CD8-positive, alpha-beta memory T cell (primary cell): ENCODE data around the gene GABBR2. TPM values are rescaled to one million over a fixed set of nuclear protein-coding genes. Genes with fewer than 3 reads are reported as not detected.
A peak's percentile ranks its signal among the peaks of the same experiment; 100 is the strongest.
"Not testable (repeated sequence)": the region's sequence is repeated elsewhere in the genome, so short reads cannot be mapped to it uniquely, and the experiment has no call there.

Experiments
- CTCF ChIA-PET: fragments of 350-600 bp; sonication (Branson Sonifier 250); formaldehyde crosslinking; loops from one replicate; lab custom pipeline; 2021; ENCODE audit warnings: antibody characterized with exemption; lab: Charles Lee
- POLR2A ChIA-PET: fragments of 350-600 bp; sonication (Branson Sonifier 250); formaldehyde crosslinking; loops from one replicate; lab custom pipeline; 2021; ENCODE audit warnings: antibody characterized with exemption; lab: Charles Lee
- DNase-seq, 5 donors: peaks; one replicate each; pipeline versions ENCODE4 v3.0.0 to v3.0.0-alpha.2; 2020 to 2022; ENCODE audit warnings: mixed read lengths in 1 of 5
- H3K27ac ChIP-seq: one replicate; pipeline ENCODE4 v1.7.0; 2013; ENCODE audit warnings: low read depth, mild to moderate bottlenecking, low read length, moderate library complexity
- H3K27me3 ChIP-seq: 2 replicates; pipeline ENCODE4 v1.7.0; 2013; ENCODE audit warnings: low read length, mild to moderate bottlenecking; ENCODE audit not compliant: insufficient read depth, poor library complexity, severe bottlenecking
- H3K36me3 ChIP-seq: 2 replicates; pipeline ENCODE4 v1.7.0; 2013; ENCODE audit warnings: mild to moderate bottlenecking, low read length, moderate library complexity; ENCODE audit not compliant: insufficient read depth
- H3K4me1 ChIP-seq: 2 replicates; pipeline ENCODE4 v1.7.0; 2013; ENCODE audit warnings: mild to moderate bottlenecking, low read length, moderate library complexity; ENCODE audit not compliant: insufficient read depth
- H3K4me3 ChIP-seq: 2 replicates; pipeline ENCODE4 v1.7.0; 2013; ENCODE audit warnings: mild to moderate bottlenecking, low read length
- H3K9me3 ChIP-seq: 2 replicates; pipeline ENCODE4 v1.7.0; 2013; ENCODE audit warnings: mild to moderate bottlenecking, low read length
- H3K27ac Mint-ChIP-seq, 8 donors: one replicate each; pipeline ENCODE4 v1.8.0; 2020 to 2021; ENCODE audit warnings: mixed read lengths in 8 of 8, mild to moderate bottlenecking in 6 of 8, inconsistent platforms in 3 of 8, moderate library complexity in 3 of 8
- H3K27me3 Mint-ChIP-seq, 2 donors: one replicate each; pipeline ENCODE4 v1.8.0; 2020 to 2021; ENCODE audit warnings: mixed read lengths in 2 of 2, mild to moderate bottlenecking in 1 of 2, moderate library complexity in 1 of 2
- H3K36me3 Mint-ChIP-seq, 3 donors: one replicate each; pipeline ENCODE4 v1.8.0; 2020 to 2021; ENCODE audit warnings: mixed read lengths in 3 of 3, inconsistent platforms in 1 of 3, mild to moderate bottlenecking in 1 of 3
- H3K4me1 Mint-ChIP-seq, 3 donors: one replicate each; pipeline ENCODE4 v1.8.0; 2020 to 2021; ENCODE audit warnings: mixed read lengths in 3 of 3, inconsistent platforms in 1 of 3, mild to moderate bottlenecking in 1 of 3
- H3K4me3 Mint-ChIP-seq, 7 donors: one replicate each; pipeline ENCODE4 v1.8.0; 2020 to 2021; ENCODE audit warnings: mixed read lengths in 7 of 7, mild to moderate bottlenecking in 6 of 7, moderate library complexity in 4 of 7, inconsistent platforms in 2 of 7
- H3K9me3 Mint-ChIP-seq, 5 donors: one replicate each; pipeline ENCODE4 v1.8.0; 2020 to 2022; ENCODE audit warnings: mixed read lengths in 5 of 5, mild to moderate bottlenecking in 3 of 5, moderate library complexity in 2 of 5, inconsistent platforms in 1 of 5
- polyA plus RNA-seq: library from polyadenylated mRNA; unstranded; fragments of 300-500 nt; fragmentation: Illumina TruSeq; gene quantifications from one replicate; pipeline ENCODE4 v1.2.3, GENCODE V29; 2021
- total RNA-seq, 2 experiments: library from RNA; stranded (reverse); gene quantifications; one replicate each; pipeline ENCODE4 v1.2.3, GENCODE V29; 2021

GABBR2 gene
- total and polyA plus RNA-seq, 3 experiments from 2014 or later = not detected

- no peaks in the 10 kb centered on the region for H3K9me3 ChIP-seq
- Mint-ChIP-seq H3K27me3 (peaks cover 8 to 42% of the 10 kb centered on the region in 2 donors), H3K9me3 (no peaks in the 10 kb centered on the region), H3K27ac (no peak overlapping the region), H3K36me3 (no peaks in the 10 kb centered on the region), H3K4me1 (no peaks in the 10 kb centered on the region), H3K4me3 (no peak overlapping the region)
- no peaks in the 10 kb centered on the region for H3K4me1 ChIP-seq
- no peak for DNase-seq
- no peaks in the 10 kb centered on the region for H3K36me3 ChIP-seq
- CTCF ChIA-PET = no interaction called here
- no peak overlapping the region for H3K4me3 ChIP-seq
- POLR2A ChIA-PET = no interaction called here
- H3K27me3 ChIP-seq = no peaks in the 10 kb centered on the region
- no peak overlapping the region for H3K27ac ChIP-seq
Measured at GRCh38 chr9:98280574-98280973, 428.2 kb downstream of the GABBR2 start.

GRCh38 chr9:98280162-98280561 is 428.6 kb downstream of the GABBR2 start:
- H3K36me3 Mint-ChIP-seq = no peaks in the 10 kb centered on the region
- Histone ChIP-seq H3K27me3 (no peaks in the 10 kb centered on the region), H3K36me3 (no peaks in the 10 kb centered on the region), H3K9me3 (no peaks in the 10 kb centered on the region), H3K4me1 (no peaks in the 10 kb centered on the region), H3K27ac (no peak overlapping the region), H3K4me3 (no peak overlapping the region)
- peaks cover 8 to 43% of the 10 kb centered on the region in 2 donors for H3K27me3 Mint-ChIP-seq
- ChIA-PET CTCF (no interaction called here), POLR2A (no interaction called here)
- no peak overlapping the region for H3K4me3 Mint-ChIP-seq
- H3K27ac Mint-ChIP-seq = no peak overlapping the region
- no peak for DNase-seq
- H3K9me3 Mint-ChIP-seq = no peaks in the 10 kb centered on the region
- H3K4me1 Mint-ChIP-seq = no peaks in the 10 kb centered on the region

GRCh38 chr9:98276907-98277469 is 431.7 kb downstream of the GABBR2 start:
- POLR2A ChIA-PET = no interaction called here
- no peak for DNase-seq
- Mint-ChIP-seq H3K27me3 (peaks cover 10 to 38% of the 10 kb centered on the region in 2 donors), H3K9me3 (no peaks in the 10 kb centered on the region), H3K27ac (no peak overlapping the region), H3K36me3 (no peaks in the 10 kb centered on the region), H3K4me3 (no peak overlapping the region), H3K4me1 (no peaks in the 10 kb centered on the region)
- no peak overlapping the region for H3K27ac ChIP-seq
- H3K4me3 ChIP-seq = no peak overlapping the region
- H3K36me3 ChIP-seq = no peaks in the 10 kb centered on the region
- no peaks in the 10 kb centered on the region for H3K27me3 ChIP-seq
- no peaks in the 10 kb centered on the region for H3K4me1 ChIP-seq
- CTCF ChIA-PET = no interaction called here
- no peaks in the 10 kb centered on the region for H3K9me3 ChIP-seq

GRCh38 chr9:98275159-98275558 is 433.6 kb downstream of the GABBR2 start:
- Mint-ChIP-seq H3K27ac (no peak overlapping the region), H3K9me3 (no peaks in the 10 kb centered on the region), H3K4me3 (no peak overlapping the region), H3K4me1 (no peaks in the 10 kb centered on the region), H3K27me3 (peaks cover 11 to 31% of the 10 kb centered on the region in 2 donors), H3K36me3 (no peaks in the 10 kb centered on the region)
- Histone ChIP-seq H3K27ac (no peak overlapping the region), H3K9me3 (no peaks in the 10 kb centered on the region), H3K36me3 (no peaks in the 10 kb centered on the region), H3K27me3 (no peaks in the 10 kb centered on the region), H3K4me3 (no peak overlapping the region), H3K4me1 (no peaks in the 10 kb centered on the region)
- POLR2A ChIA-PET = no interaction called here
- CTCF ChIA-PET = no interaction called here
- no peak for DNase-seq

- Mint-ChIP-seq H3K4me1 (no peaks in the 10 kb centered on the region), H3K9me3 (no peaks in the 10 kb centered on the region), H3K36me3 (peaks cover 0 to 3% (median 0%) of the 10 kb centered on the region in 3 donors), H3K27ac (peak overlapping the region in 1 of 8 donors; percentile 3), H3K4me3 (no peak overlapping the region), H3K27me3 (peaks cover 12 to 52% of the 10 kb centered on the region in 2 donors)
- no peaks in the 10 kb centered on the region for H3K4me1 ChIP-seq
- no peak for DNase-seq
- POLR2A ChIA-PET = no interaction called here
- CTCF ChIA-PET = no interaction called here
- H3K27ac ChIP-seq = no peak overlapping the region
- H3K4me3 ChIP-seq = no peak overlapping the region
- no peaks in the 10 kb centered on the region for H3K27me3 ChIP-seq
- H3K9me3 ChIP-seq = no peaks in the 10 kb centered on the region
- H3K36me3 ChIP-seq = no peaks in the 10 kb centered on the region
Measured at GRCh38 chr9:98272083-98272482, 436.7 kb downstream of the GABBR2 start.

- H3K4me3 ChIP-seq = no peak overlapping the region
- H3K27me3 Mint-ChIP-seq = peaks cover 7 to 52% of the 10 kb centered on the region in 2 donors
- H3K4me1 ChIP-seq = no peaks in the 10 kb centered on the region
- H3K36me3 Mint-ChIP-seq = peaks cover 0 to 3% (median 0%) of the 10 kb centered on the region in 3 donors
- no peaks in the 10 kb centered on the region for H3K27me3 ChIP-seq
- H3K36me3 ChIP-seq = no peaks in the 10 kb centered on the region
- no peaks in the 10 kb centered on the region for H3K4me1 Mint-ChIP-seq
- H3K4me3 Mint-ChIP-seq = no peak overlapping the region
- no peak for DNase-seq
- H3K27ac ChIP-seq = no peak overlapping the region
- no peaks in the 10 kb centered on the region for H3K9me3 ChIP-seq
- H3K27ac Mint-ChIP-seq = no peak overlapping the region
- ChIA-PET CTCF (no interaction called here), POLR2A (no interaction called here)
- no peaks in the 10 kb centered on the region for H3K9me3 Mint-ChIP-seq
Measured at GRCh38 chr9:98271479-98271878, 437.3 kb downstream of the GABBR2 start.

- H3K36me3 Mint-ChIP-seq, H3K4me1 Mint-ChIP-seq, H3K4me1 ChIP-seq, H3K27ac ChIP-seq, H3K36me3 ChIP-seq, H3K4me3 Mint-ChIP-seq, H3K27me3 ChIP-seq, H3K9me3 Mint-ChIP-seq, DNase-seq, H3K9me3 ChIP-seq, CTCF ChIA-PET, H3K4me3 ChIP-seq, POLR2A ChIA-PET: not testable (repeated sequence)
- H3K27me3 Mint-ChIP-seq = peaks cover 5 to 51% of the 10 kb centered on the region in 2 donors
- peak overlapping the region in 1 of 8 donors; percentile 5 for H3K27ac Mint-ChIP-seq
Measured at GRCh38 chr9:98270284-98270683, 438.5 kb downstream of the GABBR2 start.

GRCh38 chr9:98269652-98270051 is 439.1 kb downstream of the GABBR2 start:
- POLR2A ChIA-PET, H3K4me3 ChIP-seq, H3K27ac ChIP-seq, H3K27me3 ChIP-seq, H3K36me3 ChIP-seq, H3K9me3 ChIP-seq, H3K4me1 Mint-ChIP-seq, DNase-seq, H3K4me1 ChIP-seq, H3K4me3 Mint-ChIP-seq, H3K9me3 Mint-ChIP-seq, H3K27ac Mint-ChIP-seq, H3K36me3 Mint-ChIP-seq, CTCF ChIA-PET: not testable (repeated sequence)
- H3K27me3 Mint-ChIP-seq = peaks cover 3 to 44% of the 10 kb centered on the region in 2 donors

GRCh38 chr9:98267556-98267955 is 441.2 kb downstream of the GABBR2 start:
- CTCF ChIA-PET = not testable (repeated sequence)

More at GRCh38 chr9:98267556-98267955, 441.2 kb downstream of the GABBR2 start:
- H3K9me3 Mint-ChIP-seq, H3K4me1 Mint-ChIP-seq, H3K36me3 ChIP-seq, POLR2A ChIA-PET, H3K36me3 Mint-ChIP-seq, H3K4me3 Mint-ChIP-seq, H3K9me3 ChIP-seq, DNase-seq, H3K27ac ChIP-seq, H3K27me3 ChIP-seq, H3K27ac Mint-ChIP-seq, H3K4me1 ChIP-seq, H3K4me3 ChIP-seq: not testable (repeated sequence)
- peaks cover 5 to 35% of the 10 kb centered on the region in 2 donors for H3K27me3 Mint-ChIP-seq
